ENCODE data around the gene PPTC7.
"Not testable (repeated sequence)": the region's sequence is repeated elsewhere in the genome, so short reads cannot be mapped to it uniquely, and the experiment has no call there.

PPTC7 gene

GRCh38 chr12:110546339-110546738, 36.8 kb downstream of the PPTC7 start:
- H3K4me3 ChIP-seq (ENCODE audit: low read depth, low read length): no peak overlapping the region
- TF ChIP-seq, protein P1, sequence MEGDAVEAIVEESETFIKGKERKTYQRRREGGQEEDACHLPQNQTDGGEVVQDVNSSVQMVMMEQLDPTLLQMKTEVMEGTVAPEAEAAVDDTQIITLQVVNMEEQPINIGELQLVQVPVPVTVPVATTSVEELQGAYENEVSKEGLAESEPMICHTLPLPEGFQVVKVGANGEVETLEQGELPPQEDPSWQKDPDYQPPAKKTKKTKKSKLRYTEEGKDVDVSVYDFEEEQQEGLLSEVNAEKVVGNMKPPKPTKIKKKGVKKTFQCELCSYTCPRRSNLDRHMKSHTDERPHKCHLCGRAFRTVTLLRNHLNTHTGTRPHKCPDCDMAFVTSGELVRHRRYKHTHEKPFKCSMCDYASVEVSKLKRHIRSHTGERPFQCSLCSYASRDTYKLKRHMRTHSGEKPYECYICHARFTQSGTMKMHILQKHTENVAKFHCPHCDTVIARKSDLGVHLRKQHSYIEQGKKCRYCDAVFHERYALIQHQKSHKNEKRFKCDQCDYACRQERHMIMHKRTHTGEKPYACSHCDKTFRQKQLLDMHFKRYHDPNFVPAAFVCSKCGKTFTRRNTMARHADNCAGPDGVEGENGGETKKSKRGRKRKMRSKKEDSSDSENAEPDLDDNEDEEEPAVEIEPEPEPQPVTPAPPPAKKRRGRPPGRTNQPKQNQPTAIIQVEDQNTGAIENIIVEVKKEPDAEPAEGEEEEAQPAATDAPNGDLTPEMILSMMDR (IDR thresholded peaks at IDR 0.05; ENCODE audit: borderline replicate concordance, insufficient read depth, low read depth, low read length): no peak

DNA sequence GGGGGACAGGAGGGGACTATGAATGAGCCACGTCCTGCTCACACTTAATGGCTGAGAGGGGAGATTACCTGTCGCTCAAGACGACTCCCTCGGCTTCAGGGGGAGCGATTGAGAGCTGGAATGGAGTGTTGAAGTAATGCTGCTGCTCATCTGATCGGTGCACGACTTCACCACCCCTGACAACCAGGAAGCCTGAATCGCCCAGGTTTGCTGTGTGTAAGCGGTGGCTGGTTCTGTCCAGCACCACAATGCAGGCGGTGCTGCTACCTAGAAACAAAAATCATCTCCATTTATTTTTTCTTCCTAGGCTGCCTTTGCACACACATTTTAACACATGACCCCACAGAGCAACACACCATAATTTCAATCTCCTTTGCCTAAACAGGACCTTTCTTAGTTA, 37.3 kb downstream of the PPTC7 start:
- no peak overlapping the region for H3K4me3 ChIP-seq (ENCODE audit: low read depth, low read length)
- TF ChIP-seq, protein P1 (IDR thresholded peaks at IDR 0.05; ENCODE audit: borderline replicate concordance, insufficient read depth, low read depth, low read length): no peak

DNA sequence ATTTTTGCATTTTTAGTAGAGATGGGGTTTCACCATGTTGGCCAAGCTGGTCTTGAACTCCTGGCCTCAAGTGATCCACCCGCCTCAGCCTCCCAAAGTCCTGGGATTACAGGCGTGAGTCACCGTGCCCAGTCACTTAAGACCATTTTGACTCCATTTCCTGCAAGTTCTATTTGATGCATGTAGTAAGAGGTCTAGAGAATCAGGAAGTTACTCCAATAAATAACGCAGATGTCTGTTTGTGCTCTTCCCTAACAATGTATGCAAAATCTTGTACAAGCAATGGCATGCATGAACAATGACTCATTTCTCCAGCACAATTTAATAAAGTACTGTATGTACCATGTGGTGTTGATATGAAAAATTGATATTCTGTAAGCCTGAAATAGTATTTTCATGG, 37.9 kb downstream of the PPTC7 start:
- not testable (repeated sequence) for H3K4me3 ChIP-seq (ENCODE audit: low read depth, low read length)

DNA sequence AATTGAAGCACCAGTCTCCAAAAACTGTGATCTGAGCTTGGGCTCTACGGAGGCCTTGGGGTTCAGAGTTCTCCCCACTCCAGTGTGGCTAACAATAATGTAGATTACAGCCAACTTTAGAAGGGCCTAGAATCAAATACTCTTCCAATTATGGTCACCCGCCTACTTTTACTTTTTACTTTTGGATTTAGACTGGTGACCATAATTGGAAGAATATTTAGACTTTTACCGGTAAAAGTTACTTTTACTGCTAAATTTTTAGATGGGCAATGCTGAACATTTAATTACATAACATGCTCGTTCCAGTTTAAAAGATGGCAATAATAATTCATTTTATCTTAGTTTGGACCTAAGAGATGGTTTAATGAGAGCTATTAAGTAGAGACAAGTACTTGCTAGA, 39.2 kb downstream of the PPTC7 start:
- TF ChIP-seq, protein P1 (IDR thresholded peaks at IDR 0.05; ENCODE audit: borderline replicate concordance, insufficient read depth, low read depth, low read length): no peak
- no peak overlapping the region for H3K4me3 ChIP-seq (ENCODE audit: low read depth, low read length)

DNA sequence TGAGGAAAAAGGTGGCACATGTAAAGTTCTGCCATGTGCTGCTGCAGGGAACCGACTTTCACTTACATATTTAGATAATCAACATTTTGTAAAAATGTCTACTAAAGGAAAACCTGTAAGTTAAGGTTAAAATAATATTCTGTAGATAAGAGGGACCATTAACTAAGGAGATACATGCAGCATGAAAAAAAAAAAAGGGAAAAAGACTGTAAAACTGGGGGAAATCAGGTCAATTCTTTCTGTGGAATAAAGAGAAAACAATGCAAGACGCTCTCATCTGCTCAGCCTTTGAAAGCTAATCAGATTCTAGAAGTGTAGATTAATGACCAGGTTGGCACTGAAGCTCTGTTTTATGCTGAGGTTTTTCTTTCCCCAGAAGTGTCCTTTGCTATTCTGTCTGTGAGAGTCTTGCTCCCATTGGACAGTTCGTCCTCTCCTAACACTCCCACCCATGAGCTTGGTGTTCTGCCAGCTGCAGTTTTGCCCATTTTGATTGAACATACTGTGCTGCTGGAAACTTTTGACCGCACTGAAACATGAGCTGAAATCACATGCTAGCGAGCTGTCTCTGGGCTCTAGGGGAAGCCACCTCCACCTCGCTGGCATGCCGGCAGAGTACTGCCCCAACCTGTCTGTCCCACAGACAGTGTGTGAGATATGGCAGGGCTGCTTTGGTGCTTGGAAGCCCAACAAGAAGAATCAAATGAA, 39.7 kb downstream of the PPTC7 start:
- H3K4me3 ChIP-seq (ENCODE audit: low read depth, low read length): no peak overlapping the region
- TF ChIP-seq, protein P1 (IDR thresholded peaks at IDR 0.05; ENCODE audit: borderline replicate concordance, insufficient read depth, low read depth, low read length): no peak

DNA sequence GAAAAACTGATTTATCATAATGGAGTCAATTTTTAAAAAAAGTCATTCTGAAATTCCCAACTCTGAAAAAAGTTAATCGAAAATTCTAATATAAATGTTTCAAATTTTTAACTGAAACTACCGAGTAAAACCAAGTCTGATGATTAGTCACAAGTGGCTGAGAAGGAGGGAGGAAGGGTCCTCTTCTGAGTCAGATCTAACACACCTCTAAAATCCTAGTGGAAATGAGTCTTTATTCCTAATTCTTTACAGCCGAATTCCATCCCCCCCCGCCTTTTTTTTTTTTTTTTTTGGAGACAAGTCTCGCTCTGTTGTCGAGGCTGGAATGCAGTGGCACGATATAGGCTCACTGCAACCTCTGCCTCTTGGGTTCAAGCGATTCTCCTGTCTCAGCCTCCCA, 43.1 kb downstream of the PPTC7 start:
- no peak overlapping the region for H3K4me3 ChIP-seq (ENCODE audit: low read depth, low read length)
- TF ChIP-seq, protein P1 (IDR thresholded peaks at IDR 0.05; ENCODE audit: borderline replicate concordance, insufficient read depth, low read depth, low read length): no peak

GRCh38 chr12:110538869-110539622, 44.1 kb downstream of the PPTC7 start:
- TF ChIP-seq, protein P1 (IDR thresholded peaks at IDR 0.05; ENCODE audit: borderline replicate concordance, insufficient read depth, low read depth, low read length): no peak
- H3K4me3 ChIP-seq (ENCODE audit: low read depth, low read length): no peak overlapping the region

Measured in GM12875 (cell line).